GM19239 (cell line): ENCODE measurements around the gene TNFRSF17.
"Not testable (repeated sequence)": the region's sequence is repeated elsewhere in the genome, so short reads cannot be mapped to it uniquely, and the experiment has no call there.

Experiments used
- DNase-seq: peaks from one replicate; pipeline ENCODE4 v3.0.0; 2011; ENCODE audit warnings: low spot score; ENCODE audit not compliant: insufficient read length
- FAIRE-seq: peaks from 2 replicates; lab custom pipeline; 2011; peaks lifted over from hg19 to GRCh38; lab: Jason Lieb, UNC

The TNFRSF17 gene

GRCh38 chr16:11964761-11965551, at the start of gene TNFRSF17:
Gene TNFRSF17, plus strand, starts transcription at chr16:11965210. Its CDS starts 115 bp downstream, at chr16:11965325.
- FAIRE-seq (peak; percentile 93), DNase-seq (no peak)

GRCh38 chr16:11915644-11916523, 49.1 kb upstream of the TNFRSF17 start, which contains the start of gene GSPT1:
Gene GSPT1, minus strand, starts transcription at chr16:11915956. Its CDS starts 236 bp downstream, at chr16:11915720.
- FAIRE-seq, result peak; percentile 63
- peak; percentile 95 for DNase-seq

GRCh38 chr16:11916524-11917285, 48.3 kb upstream of the TNFRSF17 start:
- peak; percentile 14 for FAIRE-seq
- no peak for DNase-seq

GRCh38 chr16:11924046-11924445, 41.0 kb upstream of the TNFRSF17 start:
- not testable (repeated sequence) for FAIRE-seq, DNase-seq

- not testable (repeated sequence) for DNase-seq, FAIRE-seq
Measured at GRCh38 chr16:11927350-11927749, 37.7 kb upstream of the TNFRSF17 start.

- FAIRE-seq, DNase-seq: not testable (repeated sequence)
Measured at GRCh38 chr16:11941945-11942344, 23.1 kb upstream of the TNFRSF17 start, which contains the start of gene NPIPB2. Gene NPIPB2, minus strand, starts transcription at chr16:11942045. Its CDS starts 0 bp downstream, at chr16:11942045.

- no peak for FAIRE-seq
- no peak for DNase-seq
Measured at GRCh38 chr16:11946433-11946832, 18.6 kb upstream of the TNFRSF17 start.

GRCh38 chr16:11948819-11949218, 16.2 kb upstream of the TNFRSF17 start:
- DNase-seq (no peak), FAIRE-seq (no peak)

GRCh38 chr16:11949527-11949926, 15.5 kb upstream of the TNFRSF17 start:
- FAIRE-seq (peak; percentile 97), DNase-seq (peak; percentile 78)

- peak; percentile 73 for FAIRE-seq
- no peak for DNase-seq
Measured at GRCh38 chr16:11950388-11950787, 14.6 kb upstream of the TNFRSF17 start.

GRCh38 chr16:11953576-11953975, 11.4 kb upstream of the TNFRSF17 start:
- DNase-seq, FAIRE-seq: not testable (repeated sequence)

- FAIRE-seq (no peak), DNase-seq (no peak)
Measured at GRCh38 chr16:11955713-11956123, 9.3 kb upstream of the TNFRSF17 start.

GRCh38 chr16:11956558-11956957, 8.5 kb upstream of the TNFRSF17 start:
- FAIRE-seq (no peak), DNase-seq (no peak)

GRCh38 chr16:11957591-11958395, 7.2 kb upstream of the TNFRSF17 start:
- no peak for DNase-seq
- FAIRE-seq, result no peak

GRCh38 chr16:11962457-11962856, 2.6 kb upstream of the TNFRSF17 start:
- not testable (repeated sequence) for FAIRE-seq, DNase-seq

- FAIRE-seq, result peak; percentile 73
- DNase-seq, result not testable (repeated sequence)
Measured at GRCh38 chr16:11962978-11963377, 2.0 kb upstream of the TNFRSF17 start.

GRCh38 chr16:11963706-11964105, 1.3 kb upstream of the TNFRSF17 start:
- FAIRE-seq (no peak), DNase-seq (no peak)

GRCh38 chr16:11966173-11966572, 1.2 kb downstream of the TNFRSF17 start:
- FAIRE-seq (peak; percentile 94), DNase-seq (no peak)
